HepG2 (cell line): ENCODE results near the gene VPS52. TPM values are rescaled to one million over a fixed set of nuclear protein-coding genes. Genes with fewer than 3 reads are reported as not detected.
A peak's percentile ranks its signal among the peaks of the same experiment; 100 is the strongest.

Experiments
- CBFB ChIP-seq: sonication (generic); formaldehyde crosslinking; IDR thresholded peaks from 2 replicates; pipeline ENCODE4 v1.4.0; 2020; ENCODE audit warnings: missing genetic modification reagents
- DRAP1 ChIP-seq: IDR thresholded peaks from 2 replicates; pipeline ENCODE4 v1.6.1; 2016; ENCODE audit warnings: missing genetic modification reagents, missing compliant biosample characterization
- HCFC1 ChIP-seq: fragments of 150-350 bp; IDR thresholded peaks from 2 replicates; pipeline ENCODE4 v1.6.1; 2014; ENCODE audit warnings: low read depth, low read length
- HOXA3 ChIP-seq: sonication (generic); formaldehyde crosslinking; IDR thresholded peaks from 2 replicates; pipeline ENCODE4 v1.5.0; 2020; ENCODE audit warnings: missing genetic modification reagents
- IRX3 ChIP-seq: sonication (generic); formaldehyde crosslinking; IDR thresholded peaks from 2 replicates; pipeline ENCODE4 v1.8.1; 2023; ENCODE audit warnings: mild to moderate bottlenecking, low read depth, missing genetic modification reagents, borderline replicate concordance
- KDM2A ChIP-seq: sonication (generic); formaldehyde crosslinking; IDR thresholded peaks from 2 replicates; pipeline ENCODE4 v1.4.0; 2020; ENCODE audit warnings: low read depth, missing genetic modification reagents, borderline replicate concordance
- KDM4B ChIP-seq: sonication (generic); formaldehyde crosslinking; IDR thresholded peaks from 2 replicates; pipeline ENCODE4 v1.4.0; 2020; ENCODE audit warnings: missing genetic modification reagents
- THAP11 ChIP-seq: IDR thresholded peaks from 2 replicates; pipeline ENCODE4 v1.6.1; 2016; ENCODE audit warnings: missing biosample characterization, missing genetic modification reagents
- YEATS4 ChIP-seq: sonication (generic); formaldehyde crosslinking; IDR thresholded peaks from 2 replicates; pipeline ENCODE4 v1.4.0; 2020; ENCODE audit warnings: missing genetic modification reagents, borderline replicate concordance
- ZC3H4 ChIP-seq: sonication (generic); formaldehyde crosslinking; IDR thresholded peaks from 2 replicates; pipeline ENCODE4 v1.4.0; 2020; ENCODE audit warnings: missing genetic modification reagents, borderline replicate concordance
- ZFP91 ChIP-seq: sonication (generic); formaldehyde crosslinking; IDR thresholded peaks from 2 replicates; pipeline ENCODE4 v1.9.0; 2022; ENCODE audit warnings: missing genetic modification reagents, mild to moderate bottlenecking, borderline replicate concordance
- ZKSCAN8 ChIP-seq: IDR thresholded peaks from 2 replicates; pipeline ENCODE4 v1.6.1; 2016; ENCODE audit warnings: borderline replicate concordance, missing genetic modification reagents, missing compliant biosample characterization
- ZNF180 ChIP-seq: sonication (generic); formaldehyde crosslinking; IDR thresholded peaks from 2 replicates; pipeline ENCODE4 v1.4.0; 2020; ENCODE audit warnings: low read depth, missing genetic modification reagents, borderline replicate concordance
- ZNF280D ChIP-seq: sonication (generic); formaldehyde crosslinking; IDR thresholded peaks from 2 replicates; pipeline ENCODE4 v1.5.1; 2020; ENCODE audit warnings: mild to moderate bottlenecking, missing genetic modification reagents
- ZNF547 ChIP-seq: sonication (generic); formaldehyde crosslinking; IDR thresholded peaks from 2 replicates; pipeline ENCODE4 v1.5.1; 2020; ENCODE audit warnings: mild to moderate bottlenecking, missing genetic modification reagents
- ZNF678 ChIP-seq: sonication (generic); formaldehyde crosslinking; IDR thresholded peaks from 2 replicates; pipeline ENCODE4 v1.4.0; 2020; ENCODE audit warnings: mild to moderate bottlenecking, missing genetic modification reagents
- ZNF775 ChIP-seq: sonication (generic); formaldehyde crosslinking; IDR thresholded peaks from 2 replicates; pipeline ENCODE4 v1.4.0; 2020; ENCODE audit warnings: missing genetic modification reagents, mild to moderate bottlenecking, moderate library complexity, borderline replicate concordance
- polyA plus RNA-seq, 8 experiments: library from polyadenylated mRNA; depleted of rRNA in 3 of 8; stranded (reverse) in 7 of 8; unstranded in 1 of 8; fragments of >200 nt; fragmentation: Illumina TruSeq in 4 of 8; extraction: Trizol in 4 of 8; gene quantifications; 2 replicates each; pipeline versions ENCODE4 v1.2.1 to v1.2.3, GENCODE V29; 2011 to 2016; ENCODE audit warnings: low read depth in 4 of 8, missing spikeins in 1 of 8, mixed read lengths in 1 of 8; ENCODE audit not compliant: insufficient read depth in 1 of 8
- total RNA-seq, 5 experiments: library from RNA; depleted of rRNA; stranded (reverse); fragments of >200 nt; fragmentation: Illumina TruSeq; extraction: Trizol; gene quantifications; 2 replicates each; pipeline ENCODE4 v1.2.3, GENCODE V29; 2016; ENCODE audit warnings: low read depth in 1 of 5
- TF ChIP-seq, protein P1 (sequence below): sonication (generic); formaldehyde crosslinking; IDR thresholded peaks from 2 replicates; pipeline ENCODE4 v1.5.0; 2020; ENCODE audit warnings: mild to moderate bottlenecking, missing genetic modification reagents, moderate library complexity
- TF ChIP-seq, protein P2 (sequence below): IDR thresholded peaks from 2 replicates; pipeline ENCODE4 v1.6.1; 2016; ENCODE audit warnings: low read depth, borderline replicate concordance
- TF ChIP-seq, protein P3 (sequence below): sonication (generic); formaldehyde crosslinking; IDR thresholded peaks from 2 replicates; pipeline ENCODE4 v1.4.0; 2020; ENCODE audit warnings: missing genetic modification reagents

VPS52 gene
- total and polyA plus RNA-seq, 2 of the 13 experiments (the other 11 are each of a cell fraction or from before 2014, with no cell fraction given), result 48.9 to 85.5 TPM

GRCh38 chr6:33204415-33205190 is 67.1 kb downstream of the VPS52 start, which contains the start of gene HSD17B8 (continued):
- TF ChIP-seq HCFC1 (no peak), DRAP1 (CRISPR knock-in tag) (peak; percentile 78), HOXA3 (CRISPR knock-in tag) (peak; percentile 83), ZNF547 (peak; percentile 77), KDM4B (CRISPR knock-in tag) (0 out of 2 replicates have a peak, but pooled peaks have one; percentile 27), THAP11 (CRISPR knock-in tag) (peak; percentile 68), ZC3H4 (CRISPR knock-in tag) (peak; percentile 84), ZKSCAN8 (peak; percentile 16; the same call in 1 of the 2 replicates), ZFP91 (CRISPR knock-in tag) (peak; percentile 81; the same call in 1 of the 2 replicates), IRX3 (CRISPR knock-in tag) (peak; percentile 84), ZNF678 (CRISPR knock-in tag) (peak; percentile 79; the same call in 1 of the 2 replicates), ZNF775 (CRISPR knock-in tag) (peak; percentile 79; the same call in 1 of the 2 replicates), CBFB (CRISPR knock-in tag) (peak; percentile 40; the same call in 1 of the 2 replicates), ZNF180 (CRISPR knock-in tag) (0 out of 2 replicates have a peak, but pooled peaks have one; percentile 56), KDM2A (CRISPR knock-in tag) (peak; percentile 100), YEATS4 (CRISPR knock-in tag) (peak; percentile 80), ZNF280D (CRISPR knock-in tag) (no peak)
- TF ChIP-seq, protein P1, sequence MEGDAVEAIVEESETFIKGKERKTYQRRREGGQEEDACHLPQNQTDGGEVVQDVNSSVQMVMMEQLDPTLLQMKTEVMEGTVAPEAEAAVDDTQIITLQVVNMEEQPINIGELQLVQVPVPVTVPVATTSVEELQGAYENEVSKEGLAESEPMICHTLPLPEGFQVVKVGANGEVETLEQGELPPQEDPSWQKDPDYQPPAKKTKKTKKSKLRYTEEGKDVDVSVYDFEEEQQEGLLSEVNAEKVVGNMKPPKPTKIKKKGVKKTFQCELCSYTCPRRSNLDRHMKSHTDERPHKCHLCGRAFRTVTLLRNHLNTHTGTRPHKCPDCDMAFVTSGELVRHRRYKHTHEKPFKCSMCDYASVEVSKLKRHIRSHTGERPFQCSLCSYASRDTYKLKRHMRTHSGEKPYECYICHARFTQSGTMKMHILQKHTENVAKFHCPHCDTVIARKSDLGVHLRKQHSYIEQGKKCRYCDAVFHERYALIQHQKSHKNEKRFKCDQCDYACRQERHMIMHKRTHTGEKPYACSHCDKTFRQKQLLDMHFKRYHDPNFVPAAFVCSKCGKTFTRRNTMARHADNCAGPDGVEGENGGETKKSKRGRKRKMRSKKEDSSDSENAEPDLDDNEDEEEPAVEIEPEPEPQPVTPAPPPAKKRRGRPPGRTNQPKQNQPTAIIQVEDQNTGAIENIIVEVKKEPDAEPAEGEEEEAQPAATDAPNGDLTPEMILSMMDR, result peak; percentile 18; the same call in 1 of the 2 replicates
- TF ChIP-seq, protein P2, sequence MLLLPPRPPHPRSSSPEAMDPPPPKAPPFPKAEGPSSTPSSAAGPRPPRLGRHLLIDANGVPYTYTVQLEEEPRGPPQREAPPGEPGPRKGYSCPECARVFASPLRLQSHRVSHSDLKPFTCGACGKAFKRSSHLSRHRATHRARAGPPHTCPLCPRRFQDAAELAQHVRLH (CRISPR knock-in tag), result peak; percentile 48; the same call in 1 of the 2 replicates
- TF ChIP-seq, protein P3, sequence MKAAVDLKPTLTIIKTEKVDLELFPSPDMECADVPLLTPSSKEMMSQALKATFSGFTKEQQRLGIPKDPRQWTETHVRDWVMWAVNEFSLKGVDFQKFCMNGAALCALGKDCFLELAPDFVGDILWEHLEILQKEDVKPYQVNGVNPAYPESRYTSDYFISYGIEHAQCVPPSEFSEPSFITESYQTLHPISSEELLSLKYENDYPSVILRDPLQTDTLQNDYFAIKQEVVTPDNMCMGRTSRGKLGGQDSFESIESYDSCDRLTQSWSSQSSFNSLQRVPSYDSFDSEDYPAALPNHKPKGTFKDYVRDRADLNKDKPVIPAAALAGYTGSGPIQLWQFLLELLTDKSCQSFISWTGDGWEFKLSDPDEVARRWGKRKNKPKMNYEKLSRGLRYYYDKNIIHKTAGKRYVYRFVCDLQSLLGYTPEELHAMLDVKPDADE (CRISPR knock-in tag), result 0 out of 2 replicates have a peak, but pooled peaks have one; percentile 49
